Fibroblast of gingiva (primary cell): ENCODE results near the gene MEIKIN.

Experiments
- DNase-seq: peaks from one replicate; pipeline ENCODE4 v3.0.0-alpha.2; 2011; ENCODE audit warnings: low read depth

Gene MEIKIN

DNA sequence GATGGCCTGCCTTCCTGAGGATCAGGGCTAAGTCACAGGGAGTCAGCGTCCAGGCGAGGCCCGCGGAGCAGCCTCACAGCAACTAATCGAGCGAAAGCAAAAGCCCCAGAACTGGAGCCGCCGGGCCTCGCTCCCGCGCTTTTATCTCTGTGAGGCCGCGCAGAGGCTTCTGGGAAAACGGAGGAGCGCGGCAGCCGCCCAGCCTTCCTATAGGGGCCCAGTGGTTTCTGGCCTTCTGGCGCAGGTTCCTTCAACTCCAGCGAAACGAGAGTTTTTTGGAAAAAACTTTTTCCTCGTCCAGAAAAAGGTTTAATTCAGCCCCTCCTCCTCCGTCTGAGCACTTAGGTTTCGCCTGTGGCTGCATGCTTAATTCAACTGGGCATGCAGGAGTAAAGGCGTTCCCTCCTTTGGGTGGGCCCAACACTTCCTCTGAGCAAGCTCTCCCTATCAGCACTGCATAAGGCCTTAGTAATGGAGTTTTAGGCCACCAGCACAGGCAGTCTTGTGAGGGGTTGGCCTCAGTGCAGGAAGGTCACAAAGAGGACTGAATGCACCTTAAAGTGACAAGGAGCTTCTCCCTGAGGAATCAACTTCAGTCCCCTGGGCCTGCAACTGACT, at the start of gene MEIKIN:
MEIKIN (minus strand) TSS at position 113 of the 618 bp plus-strand sequence. CDS start 158 bp downstream, outside the sequence.
- DNase-seq: no peak

DNA sequence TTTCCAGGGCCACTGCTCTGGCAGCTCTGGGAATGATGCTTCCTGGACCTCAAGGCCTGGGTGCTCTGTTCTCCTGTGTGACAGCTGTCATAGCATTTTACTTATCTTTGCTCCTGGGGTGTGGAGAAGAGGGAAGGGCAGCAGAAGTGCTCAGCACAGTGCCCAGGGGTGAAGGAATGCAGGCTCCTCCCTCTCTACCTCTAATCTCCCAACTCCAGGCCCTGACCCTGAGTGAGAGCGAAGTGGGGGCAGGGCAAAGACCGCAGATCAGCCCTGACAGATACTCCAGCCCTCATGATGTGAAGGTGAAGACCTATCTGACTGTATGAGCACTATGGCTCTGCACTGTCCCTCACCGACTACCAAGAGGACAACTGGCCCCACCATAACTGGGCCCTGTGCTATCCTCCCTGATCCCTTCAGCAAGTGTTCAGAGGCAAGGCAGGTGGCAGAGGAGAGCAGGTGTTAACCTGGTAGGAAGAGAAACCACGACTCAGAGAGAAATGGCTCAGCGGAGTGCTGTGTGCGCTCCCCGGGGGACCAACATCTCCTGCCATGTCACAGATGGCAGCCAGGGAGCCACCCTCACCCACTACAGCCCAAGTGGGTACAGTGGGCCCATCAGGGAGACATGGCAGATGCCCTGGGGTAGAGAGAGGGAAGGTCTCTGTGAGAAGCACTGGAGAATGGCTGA, 49.2 kb upstream of the MEIKIN start:
- no peak for DNase-seq

DNA sequence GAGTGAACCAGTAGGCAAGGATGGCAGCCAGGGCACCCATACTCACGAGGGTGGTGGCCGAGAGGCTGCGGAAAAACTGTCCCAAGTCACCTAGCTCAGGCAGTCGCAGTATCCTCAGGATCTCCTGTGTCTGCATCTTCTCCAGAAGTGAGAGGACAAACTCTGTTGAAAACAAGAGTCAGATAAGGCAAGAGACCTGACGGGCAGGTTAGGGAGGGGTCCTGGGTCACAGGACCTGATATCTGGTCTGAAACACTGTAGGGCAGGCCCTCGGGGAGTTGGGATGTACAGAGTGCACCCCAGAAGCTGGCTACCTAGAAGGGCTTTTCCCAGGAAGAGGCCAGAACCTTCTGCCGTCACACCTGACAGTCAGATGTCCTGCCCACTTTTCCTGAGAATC, 48.6 kb upstream of the MEIKIN start:
- no peak for DNase-seq

- no peak for DNase-seq
Observed at GRCh38 chr5:131993676-131994075, 48.2 kb upstream of the MEIKIN start.

GRCh38 chr5:131992370-131992769, 46.9 kb upstream of the MEIKIN start:
- no peak for DNase-seq

DNA sequence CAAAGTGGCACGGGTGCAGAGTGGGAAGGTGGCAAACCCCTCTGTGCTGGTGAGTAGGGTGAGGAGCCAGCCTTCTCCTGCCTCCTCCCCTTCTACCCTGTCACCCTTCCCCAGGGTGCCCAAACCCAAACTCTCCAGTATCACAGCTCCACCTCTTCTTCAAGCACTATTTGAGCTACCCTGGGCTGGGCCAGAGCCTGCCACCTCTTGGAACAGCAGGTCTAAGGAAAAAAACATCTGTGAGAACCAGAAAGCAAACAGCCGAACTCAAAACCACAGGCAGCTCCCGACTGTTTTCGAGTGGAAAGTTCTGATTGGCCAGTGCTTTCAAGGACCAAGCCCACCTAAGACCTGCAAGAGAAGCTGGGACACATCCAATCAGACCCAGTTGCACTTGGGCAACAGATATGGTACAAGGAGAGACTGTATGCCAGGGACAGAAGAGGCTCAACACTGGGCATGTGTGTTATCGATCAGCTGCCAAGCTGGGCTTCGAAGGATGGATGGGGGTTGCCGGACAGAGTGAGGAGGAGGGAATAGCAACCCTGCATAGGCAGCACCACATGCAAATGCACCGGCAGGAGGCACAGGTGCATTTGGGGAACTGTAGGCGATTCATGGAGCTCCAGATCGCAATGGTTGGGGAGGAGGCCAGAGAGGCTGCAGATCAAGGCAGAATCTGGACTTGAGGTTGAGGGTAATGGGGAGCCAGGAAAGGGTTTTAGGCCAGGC, 46.3 kb upstream of the MEIKIN start:
- no peak for DNase-seq

- DNase-seq: no peak
Observed at GRCh38 chr5:131990716-131991115, 45.3 kb upstream of the MEIKIN start.

DNA sequence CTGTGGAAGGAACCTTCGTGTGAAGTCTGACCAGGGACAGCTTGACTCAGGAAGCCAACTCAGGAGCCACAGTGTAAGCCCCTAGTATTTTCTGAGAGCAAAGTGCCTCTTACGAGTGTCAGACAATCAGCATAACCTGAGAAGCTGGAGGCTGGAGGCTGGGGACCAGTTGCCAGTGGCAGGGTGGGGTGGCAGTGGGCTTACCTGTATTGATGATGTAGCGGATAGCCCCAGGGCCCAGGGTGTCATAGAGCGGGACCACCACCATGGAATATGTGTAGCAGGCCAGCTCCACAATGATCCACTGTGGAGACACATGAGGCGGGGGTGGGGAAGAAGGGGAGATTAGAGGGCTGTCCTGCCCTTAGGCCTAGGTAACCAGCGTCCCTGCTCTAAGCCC, 43.1 kb upstream of the MEIKIN start:
- DNase-seq: no peak

DNA sequence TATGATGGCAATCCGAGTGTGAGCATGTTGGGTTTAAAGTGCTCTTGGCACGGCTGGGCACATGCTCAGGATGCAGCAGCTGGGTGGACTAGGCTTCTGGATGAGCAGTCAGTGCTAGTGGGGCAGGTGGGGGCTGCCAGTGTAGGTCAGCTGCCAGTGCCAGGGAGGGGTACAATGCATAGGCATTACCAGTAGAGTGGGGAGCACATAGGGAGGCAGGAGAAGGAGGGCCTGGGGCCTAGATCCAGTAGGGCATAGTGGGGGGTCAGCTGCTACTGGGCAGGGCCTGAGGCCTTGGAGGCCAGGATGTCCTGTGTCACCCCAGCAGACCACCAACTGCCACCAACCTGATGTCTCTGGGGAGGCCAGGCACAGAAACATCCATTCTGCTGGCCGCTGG, 41.8 kb upstream of the MEIKIN start:
- no peak for DNase-seq

DNA sequence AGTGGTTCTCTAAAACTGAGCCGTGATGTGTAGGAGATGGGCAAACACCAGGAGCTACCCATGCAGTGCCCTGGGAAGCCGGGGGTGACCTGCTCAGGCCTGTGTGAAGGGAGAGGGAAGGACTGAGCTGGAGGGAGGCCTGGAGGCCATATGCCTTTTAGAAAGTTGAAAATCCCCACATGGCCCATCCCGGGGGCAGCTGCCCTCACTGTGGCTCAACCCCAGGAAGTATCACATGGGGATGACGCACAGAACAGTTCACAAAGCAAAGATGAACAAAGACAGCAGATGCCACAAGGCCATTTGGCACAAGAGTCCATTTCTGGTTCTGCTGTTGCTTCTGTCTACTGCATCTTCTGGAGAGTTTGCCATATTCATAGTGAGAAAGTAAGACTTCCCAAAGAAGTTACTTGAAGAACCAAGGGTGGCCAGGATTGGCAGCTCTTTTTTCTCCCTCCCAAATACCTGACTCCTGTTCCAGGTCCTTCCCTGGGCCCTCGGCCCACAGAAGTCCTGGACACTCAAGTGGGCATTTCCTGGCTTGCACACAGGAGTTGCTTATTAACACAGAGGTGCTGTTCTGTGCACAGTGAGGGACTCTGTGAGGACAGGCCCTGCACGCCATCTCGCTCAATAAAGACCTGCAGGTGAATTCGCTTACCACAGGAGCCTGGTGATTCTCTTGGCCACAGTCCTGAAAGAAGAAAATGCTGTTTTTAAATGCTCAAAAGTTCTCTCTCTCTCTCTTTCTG, 40.9 kb upstream of the MEIKIN start:
- DNase-seq: no peak

DNA sequence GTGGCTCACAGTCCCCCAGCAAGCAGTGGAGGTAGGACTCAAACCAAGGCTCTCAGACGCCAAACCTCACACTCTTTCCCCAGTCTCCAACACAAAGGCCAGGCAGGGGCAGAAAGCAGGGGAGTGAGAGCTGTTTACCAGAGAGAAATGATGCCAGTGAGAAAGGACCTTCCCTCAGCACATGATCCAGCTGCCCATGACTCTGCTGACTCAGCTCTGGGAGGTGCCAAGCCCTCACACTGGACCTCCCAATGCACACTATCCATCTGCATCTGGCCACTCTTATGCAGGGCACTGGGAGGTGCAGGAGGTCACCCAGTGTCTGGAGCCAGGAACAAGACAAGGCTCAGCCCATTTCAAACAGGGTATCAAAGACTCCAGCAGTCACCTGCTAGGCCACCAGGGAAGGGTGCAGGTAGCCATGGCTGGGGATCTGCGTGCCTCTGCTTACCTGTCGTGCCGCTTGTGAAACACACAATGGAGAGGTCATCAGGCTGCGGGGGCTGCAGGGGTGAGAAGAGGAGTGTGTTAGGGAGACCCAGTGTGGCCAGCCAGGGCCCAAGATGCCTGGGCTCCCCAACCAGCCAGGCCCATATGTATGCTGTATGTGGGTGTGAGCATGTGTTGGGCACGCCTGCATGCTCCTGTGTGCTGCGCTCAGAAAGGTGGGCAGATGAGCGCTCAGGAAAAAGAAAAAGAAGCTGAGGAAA, 39.6 kb upstream of the MEIKIN start:
- DNase-seq: no peak

- DNase-seq: peak; percentile 59
Observed at GRCh38 chr5:131983244-131983771, 37.8 kb upstream of the MEIKIN start.

- DNase-seq: no peak
Observed at GRCh38 chr5:131981516-131981915, 36.1 kb upstream of the MEIKIN start.

GRCh38 chr5:131980696-131981095, 35.2 kb upstream of the MEIKIN start:
- no peak for DNase-seq

DNA sequence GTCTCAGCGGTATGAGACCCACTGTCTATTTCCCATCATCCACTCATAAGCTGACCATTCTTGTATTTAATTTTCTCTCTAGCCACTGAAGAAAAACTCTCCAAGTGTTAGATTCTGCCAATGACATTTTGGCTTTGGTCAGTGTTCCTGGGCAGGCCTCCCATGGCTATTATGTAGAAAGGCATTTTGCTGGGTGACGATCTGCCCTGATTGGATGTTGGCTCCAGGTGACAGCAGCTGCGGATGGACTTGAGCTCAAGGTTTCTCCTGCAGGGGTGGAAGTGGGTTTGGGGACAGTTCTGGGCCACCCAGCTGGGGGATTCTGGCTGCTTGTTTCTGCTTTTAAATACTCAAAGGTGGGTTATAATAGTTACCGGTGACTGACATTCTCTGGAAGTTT, 34.4 kb upstream of the MEIKIN start:
- no peak for DNase-seq

GRCh38 chr5:131977212-131977604, 31.7 kb upstream of the MEIKIN start:
- DNase-seq: no peak

DNA sequence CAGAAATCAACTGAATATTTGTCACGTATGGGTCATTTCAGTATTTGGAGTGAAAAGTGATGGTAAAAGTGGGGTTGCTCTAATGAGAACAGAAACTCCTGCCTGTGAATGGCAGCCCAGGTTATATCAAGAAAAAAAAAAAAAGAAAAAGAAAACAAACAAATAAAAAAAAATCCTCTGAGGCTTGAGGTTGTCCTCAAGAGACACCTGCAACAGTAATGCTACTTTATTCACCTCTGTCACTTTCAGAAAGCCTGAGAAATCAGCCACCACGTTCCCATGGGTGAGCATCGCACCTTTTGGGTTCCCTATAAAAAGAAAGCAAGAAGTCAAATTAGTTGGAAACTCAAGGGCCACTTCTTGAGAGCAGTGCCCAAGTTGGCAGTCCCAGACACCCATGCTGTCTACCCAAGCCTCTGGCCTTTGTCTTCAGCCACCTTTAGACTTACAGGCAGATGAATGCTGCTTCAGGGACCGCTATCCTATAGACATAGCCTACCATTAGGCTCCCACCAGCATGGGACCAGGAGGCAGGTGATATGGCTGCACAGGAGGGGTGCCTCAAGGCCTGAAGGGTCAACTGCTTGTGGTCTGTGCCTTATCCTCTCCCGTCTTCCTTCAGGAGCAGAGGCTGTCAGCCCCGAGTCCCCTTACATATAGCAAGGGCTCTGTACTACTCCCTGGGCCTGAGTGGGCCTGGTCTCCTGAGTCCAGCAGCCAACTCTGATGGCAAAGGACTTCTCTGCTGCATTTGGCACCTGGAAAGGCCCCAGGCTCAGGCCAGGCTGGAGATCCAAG, 31.1 kb upstream of the MEIKIN start:
- DNase-seq: no peak

GRCh38 chr5:131974956-131975726, 29.7 kb upstream of the MEIKIN start:
- no peak for DNase-seq

DNA sequence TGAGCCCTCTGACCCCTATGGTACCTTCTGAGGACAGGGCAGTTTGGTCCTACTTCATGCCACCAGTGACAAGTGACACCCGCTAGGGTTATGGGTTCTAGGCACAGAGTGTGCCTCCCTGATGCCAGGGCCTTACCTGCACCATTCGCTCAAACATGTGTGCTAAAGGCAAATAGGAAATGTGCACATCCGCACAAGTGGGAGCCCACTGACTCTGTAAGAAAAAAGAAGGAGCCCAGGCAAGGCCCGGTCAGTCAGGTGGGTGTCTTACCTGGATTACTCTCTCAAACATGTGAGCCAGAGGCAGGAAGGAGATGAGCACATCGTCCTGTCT, 29.1 kb upstream of the MEIKIN start:
- no peak for DNase-seq

GRCh38 chr5:131974016-131974415, 28.6 kb upstream of the MEIKIN start:
- DNase-seq: no peak
